Inferior parietal cortex (tissue), 1 donor: ENCODE measurements around the gene NRF1.

ENCODE experiments used
- DNase-seq: peaks from one replicate; pipeline ENCODE4 v3.0.0-alpha.2; 2016; ENCODE audit errors: extremely low spot score

Gene NRF1

DNA sequence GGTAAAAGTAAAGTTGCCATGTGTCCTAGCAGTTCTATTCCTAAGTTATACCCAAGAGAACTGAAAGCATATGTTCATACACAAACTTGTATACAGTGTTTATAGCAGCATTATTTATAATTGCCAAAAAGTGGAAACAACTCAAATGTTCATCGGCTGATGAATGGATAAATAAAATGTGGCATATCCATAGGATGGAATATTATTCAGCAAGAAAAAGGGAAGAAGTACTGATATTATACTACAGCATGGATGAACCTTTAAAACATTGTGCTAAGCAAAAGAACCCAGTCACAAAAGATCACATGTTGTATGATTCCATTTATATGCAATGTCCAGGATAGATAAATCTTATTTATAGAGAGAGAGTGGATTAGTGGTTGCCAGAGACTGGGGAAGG is 68.9 kb downstream of the NRF1 start:
- DNase-seq, result no peak

DNA sequence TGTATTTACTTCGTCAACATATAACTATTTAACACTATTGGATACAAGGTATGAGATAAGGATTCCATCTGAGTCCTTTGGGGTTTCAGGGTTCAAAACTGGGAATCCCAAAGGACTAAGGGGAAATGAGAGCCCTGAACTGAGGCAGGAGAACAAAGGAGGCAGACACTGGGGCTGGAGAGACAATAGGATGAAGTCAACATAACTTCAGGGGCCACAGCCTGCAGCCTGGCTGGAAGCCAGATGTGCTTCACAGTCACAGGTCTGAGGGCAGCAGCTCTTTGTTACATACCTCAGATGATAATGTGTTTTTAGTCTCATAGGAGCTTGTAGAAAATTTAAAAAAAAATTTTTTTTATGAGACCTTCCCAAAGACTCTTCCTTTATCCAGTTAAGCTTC is 73.3 kb downstream of the NRF1 start:
- no peak for DNase-seq

DNA sequence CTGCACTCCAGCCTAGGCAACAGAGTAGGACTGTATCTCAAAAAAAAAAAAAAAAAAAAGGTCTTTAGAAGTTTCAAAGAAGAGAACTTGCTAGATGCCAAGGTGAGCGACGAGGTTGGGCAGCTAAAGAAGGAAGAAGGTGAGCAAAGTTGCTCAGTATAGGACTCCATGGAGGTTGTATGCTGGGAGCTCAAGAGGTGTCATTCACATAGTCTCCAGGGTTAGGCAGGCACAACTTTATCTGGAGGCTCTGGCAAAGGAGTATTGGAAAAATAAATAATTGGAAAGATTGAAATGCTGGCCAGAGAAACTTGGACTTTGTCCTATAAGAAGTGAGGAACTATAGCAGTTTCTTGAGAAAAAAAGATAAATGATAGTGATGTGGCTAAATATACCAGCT is 74.5 kb downstream of the NRF1 start:
- DNase-seq, result no peak

DNA sequence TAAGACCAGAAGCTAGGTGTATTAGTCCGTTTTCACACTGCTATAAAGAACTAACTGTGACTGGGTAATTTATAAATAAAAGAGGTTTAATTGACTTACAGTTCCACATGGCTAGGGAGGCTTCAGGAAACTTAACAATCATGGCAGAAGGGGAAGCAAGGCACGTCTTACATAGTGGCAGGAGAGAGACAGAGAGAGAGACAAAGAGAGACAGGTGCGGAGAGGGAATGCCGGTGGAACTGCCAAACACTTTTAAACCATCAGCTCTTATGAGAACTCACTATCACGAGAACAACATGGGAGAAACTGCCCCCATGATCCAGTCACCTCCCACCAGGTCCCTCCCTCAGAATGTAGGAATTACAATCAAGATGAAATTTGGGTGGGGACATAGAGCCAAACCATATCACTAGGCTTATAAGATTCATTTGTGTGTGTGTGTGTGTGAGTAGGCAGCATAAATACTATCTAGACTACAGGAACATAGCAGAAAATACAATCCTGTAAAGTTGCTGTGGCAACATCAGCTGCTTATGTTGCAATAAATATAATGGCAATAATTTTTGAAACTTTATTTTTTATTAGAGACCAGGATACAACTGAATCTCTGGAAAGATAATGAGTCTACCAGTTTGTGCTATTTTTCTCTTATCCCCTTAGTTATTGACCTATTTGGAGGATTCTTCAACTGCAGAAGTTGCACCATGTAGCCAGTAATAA is 77.1 kb downstream of the NRF1 start:
- DNase-seq, result no peak

DNA sequence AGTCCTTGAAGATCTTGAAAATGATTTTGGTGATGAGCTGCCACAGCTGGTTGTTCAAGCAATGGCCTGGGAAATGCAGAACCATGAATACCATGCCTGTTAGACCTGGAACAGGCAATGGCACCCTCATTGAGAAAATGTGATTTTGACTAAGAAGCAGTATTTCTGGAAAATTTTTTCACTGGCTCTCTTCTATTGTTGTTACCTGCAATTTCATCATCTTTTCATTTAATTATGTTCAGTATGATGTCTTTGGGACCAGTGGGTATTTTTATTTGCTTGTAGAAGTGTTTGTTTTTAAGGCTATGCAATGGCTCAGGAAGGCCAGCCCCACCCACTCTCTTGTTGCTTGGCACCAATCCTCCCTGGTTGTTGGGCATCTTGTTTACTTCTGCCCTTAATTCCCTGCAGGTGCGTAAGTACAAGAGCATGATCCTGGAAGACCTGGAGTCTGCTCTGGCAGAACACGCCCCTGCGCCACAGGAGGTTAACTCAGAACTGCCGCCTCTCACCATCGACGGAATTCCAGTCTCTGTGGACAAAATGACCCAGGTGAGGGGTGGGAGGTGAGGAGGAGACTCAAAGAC is 78.6 kb downstream of the NRF1 start:
- no peak for DNase-seq

DNA sequence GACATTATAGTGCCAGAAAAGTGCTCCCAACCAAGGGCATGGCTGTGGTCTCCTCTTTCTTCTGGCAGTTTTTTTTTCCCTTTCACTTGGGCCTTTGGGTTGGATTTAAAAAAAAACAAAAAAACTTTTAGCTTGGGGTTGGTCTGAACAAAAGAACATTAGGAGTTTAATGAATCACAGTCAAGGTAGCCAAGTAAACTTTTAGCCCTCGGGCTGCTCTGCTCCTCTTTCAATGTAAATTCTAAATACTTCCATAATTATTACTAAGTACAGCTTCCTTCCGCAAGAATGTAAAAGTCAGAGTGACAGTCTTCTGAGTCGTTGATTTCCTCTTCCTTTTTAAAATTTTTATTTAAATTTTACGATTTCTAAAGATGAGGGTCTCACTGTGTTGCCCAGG is 79.2 kb downstream of the NRF1 start:
- no peak for DNase-seq

DNA sequence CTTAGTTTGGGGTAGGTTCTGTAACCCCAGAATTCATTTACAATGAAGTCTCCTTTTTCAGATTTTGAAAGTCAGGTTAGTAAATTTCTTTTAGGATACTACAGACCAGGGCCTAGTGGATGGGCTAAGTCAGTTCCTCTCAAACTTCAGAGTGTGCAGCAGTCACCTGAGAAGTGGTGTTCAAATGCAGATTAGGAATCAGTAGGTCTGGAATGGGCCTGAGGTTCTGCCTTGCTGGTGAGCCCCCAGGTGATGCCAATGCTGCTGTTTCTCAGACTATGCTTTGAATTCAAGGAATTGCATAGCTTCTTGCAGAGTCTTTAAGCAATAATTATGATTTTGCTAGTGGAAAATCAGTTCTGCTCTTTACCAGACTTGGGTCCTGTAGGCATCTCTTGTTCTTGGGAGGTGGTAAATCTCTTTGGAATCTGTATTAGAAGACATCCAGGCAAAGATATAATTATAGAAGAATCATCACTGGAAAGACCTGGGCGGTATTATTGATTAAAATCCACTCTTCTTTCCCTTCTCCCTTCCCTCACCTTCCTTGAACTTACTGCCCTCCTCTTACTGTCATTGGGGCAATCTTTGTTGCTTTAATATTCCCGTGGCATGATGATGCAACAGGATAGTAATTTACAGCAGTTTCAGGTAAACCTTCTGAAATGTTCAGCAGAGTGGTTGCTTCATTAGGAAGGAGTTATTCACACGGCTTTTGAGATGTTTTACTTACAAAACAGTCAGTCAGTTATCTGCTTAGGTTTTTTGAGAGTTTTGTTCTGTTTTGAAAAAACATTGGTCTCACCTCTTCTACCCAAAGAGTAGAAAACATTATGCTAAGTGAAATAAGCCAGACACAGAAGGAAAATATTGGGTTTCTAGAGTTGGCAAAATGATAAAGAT is 87.2 kb downstream of the NRF1 start:
- DNase-seq, result no peak

DNA sequence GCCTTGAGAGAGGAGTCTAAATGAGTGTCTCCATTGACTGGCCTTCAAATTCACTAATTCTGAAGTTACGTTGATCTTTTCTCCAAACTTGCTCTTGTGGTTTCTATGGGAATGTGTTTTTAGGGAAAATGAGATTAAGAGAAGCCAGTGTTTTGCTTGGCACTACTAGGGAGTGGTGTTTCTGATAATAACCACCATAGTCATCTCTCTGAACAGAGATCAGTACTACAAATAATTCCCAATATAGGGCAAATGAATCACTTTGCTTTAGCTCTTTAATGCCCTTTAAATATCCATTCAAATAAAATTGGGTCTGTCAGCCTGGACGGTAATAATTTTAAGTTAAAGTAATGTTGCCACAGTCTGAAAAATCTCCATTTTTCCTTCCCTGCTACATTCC is 90.8 kb downstream of the NRF1 start:
- no peak for DNase-seq

DNA sequence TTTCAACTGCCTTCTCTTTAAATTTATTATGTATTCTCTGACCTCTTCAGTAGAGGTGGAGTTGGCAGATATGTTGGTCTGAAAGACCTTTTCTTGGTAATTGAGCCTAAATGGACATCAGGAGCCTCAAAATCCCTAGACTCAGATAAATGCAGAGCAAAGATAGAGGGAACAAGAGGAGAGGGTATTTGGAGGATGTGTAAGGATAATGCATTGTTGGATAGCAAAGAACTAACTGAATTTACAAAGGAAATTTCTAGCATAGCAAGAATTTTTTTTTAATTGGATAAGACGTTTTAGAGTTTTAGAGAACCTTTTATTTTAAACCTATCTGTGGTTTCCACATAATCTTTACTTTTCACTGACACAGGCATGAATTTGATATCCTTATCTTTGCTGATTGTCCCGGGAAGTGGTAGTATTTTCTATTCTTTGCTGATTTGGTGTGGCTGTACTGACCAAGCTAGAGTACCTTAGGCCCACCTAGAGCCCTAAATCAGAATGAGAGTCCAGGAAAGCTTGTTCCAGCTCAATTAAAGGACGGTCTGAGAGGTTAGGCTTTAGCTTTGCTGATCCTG is 91.3 kb downstream of the NRF1 start:
- DNase-seq, result no peak

DNA sequence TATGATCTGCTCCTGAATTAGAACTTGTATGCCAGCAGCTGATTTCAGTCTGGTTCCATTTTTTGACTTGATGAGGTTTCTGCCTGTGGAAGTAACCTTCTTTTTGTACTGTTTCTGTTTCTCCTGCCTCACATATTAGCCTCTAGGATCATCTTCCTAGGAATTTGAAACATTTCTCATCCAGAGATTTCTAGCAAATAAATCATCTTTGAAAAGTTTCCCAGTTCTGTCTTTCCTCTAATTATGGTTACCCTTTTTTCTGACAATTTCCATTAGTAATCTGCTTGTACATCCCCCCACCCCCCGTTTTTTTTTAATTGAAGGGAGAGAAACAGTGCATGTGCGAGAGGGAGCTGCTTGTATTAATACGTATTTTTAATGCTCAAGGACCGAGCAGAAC is 92.2 kb downstream of the NRF1 start:
- DNase-seq, result no peak

DNA sequence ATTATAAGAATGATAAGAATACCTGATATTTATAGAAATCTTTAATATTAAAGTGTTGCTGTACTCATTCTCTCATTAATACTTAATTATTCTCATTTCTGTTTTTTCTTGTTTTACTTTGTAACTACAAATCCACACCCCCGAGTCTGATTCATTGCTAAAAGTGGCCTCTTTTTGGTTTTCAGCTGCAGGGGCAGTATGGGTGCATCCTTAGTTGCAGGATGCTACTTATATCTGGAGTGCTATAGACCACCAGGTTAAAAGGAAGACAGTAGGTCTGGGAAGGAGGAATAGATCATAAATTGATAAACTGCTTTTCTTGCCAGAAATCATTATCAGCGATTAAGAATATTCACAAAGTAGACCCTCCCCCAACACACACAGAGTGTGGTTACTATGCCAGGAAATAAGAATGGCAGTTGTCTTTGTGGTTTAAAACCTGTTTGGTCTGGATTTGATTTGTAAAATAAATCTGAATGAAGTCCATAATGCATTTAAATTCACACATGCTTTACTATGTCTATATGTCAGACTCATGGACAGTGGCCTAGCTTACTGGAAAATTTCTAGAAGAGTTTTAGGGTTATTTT is 96.5 kb downstream of the NRF1 start:
- no peak for DNase-seq

DNA sequence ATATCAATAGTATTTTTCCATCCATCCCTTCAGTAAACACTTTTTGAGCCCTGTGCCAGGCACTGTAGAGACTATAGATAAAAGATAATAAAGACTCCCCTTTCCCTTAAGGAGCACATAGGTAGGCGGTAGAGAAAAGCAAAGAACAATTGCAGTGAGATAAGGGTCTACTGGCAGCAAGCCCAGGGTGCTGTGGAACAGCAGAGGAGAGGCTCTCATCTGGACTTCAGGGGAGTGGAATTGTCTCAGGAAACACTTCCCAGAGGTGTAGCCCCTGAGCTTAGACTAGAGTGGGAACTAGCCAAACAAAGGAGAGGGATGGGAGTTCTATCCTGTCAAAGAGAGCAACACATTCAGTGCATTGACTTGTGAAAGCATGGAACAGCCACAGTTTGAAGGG is 102.0 kb downstream of the NRF1 start:
- no peak for DNase-seq

DNA sequence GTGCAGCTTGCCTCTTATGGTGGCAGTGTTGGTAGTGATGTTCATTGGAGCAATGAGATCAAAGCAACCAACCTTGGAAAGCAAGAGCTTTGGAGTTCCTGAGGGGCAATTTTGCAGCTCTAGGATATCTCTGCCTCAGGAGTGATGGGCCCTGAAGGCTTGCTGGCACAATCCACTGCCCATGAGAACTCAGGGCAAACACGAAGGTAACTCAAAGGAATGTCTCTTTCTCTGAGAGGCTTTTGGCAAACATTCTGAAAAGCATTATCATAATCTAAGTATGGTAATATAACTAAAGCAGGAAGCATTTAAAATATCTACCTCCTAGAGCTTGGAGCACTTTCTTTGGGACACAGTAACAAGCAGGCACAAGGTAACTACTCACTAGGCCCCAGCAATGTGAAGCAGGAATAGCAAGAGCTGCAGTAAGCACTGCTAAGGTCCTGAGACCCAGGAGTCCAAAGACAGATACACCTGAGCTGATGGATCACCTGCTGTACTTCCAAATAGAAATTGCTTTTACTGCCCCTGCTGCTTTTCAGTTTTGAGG is 103.1 kb downstream of the NRF1 start:
- no peak for DNase-seq

DNA sequence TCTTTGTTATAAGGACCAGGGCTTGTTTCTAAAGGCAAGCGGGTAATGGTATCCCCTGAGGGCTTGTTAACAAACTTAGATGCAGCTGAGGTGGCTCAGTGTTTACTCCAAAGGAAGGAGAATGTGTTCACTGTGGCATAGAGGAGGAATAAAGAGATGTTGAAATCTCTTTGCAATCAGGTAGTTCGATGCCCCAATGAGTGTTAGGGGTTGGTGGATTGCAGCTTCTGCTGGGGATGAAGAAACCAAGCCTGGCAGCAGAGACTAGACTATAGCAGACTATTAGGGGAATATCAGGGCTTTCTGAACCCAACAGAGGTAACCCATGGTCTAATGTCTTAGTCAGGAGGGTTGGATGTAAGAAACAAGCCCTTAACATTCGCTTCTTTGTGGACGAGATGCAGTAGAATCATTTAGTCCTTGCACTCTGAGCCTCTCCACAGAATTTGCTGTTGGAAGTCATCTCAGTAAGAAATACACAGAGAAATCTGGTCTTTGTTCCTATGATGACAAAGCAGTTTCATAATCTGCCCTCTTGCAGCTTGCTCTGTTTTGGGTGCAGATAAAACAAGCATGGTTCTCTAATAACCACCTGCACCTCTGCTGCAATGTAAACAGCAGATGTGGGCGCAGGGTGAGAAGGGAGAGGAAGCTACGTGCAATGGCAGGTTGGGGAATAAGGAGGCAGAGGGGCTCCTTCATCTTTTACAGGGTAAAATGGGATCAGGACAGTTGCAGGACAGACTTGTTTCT is 108.6 kb downstream of the NRF1 start:
- DNase-seq, result peak; percentile 20

DNA sequence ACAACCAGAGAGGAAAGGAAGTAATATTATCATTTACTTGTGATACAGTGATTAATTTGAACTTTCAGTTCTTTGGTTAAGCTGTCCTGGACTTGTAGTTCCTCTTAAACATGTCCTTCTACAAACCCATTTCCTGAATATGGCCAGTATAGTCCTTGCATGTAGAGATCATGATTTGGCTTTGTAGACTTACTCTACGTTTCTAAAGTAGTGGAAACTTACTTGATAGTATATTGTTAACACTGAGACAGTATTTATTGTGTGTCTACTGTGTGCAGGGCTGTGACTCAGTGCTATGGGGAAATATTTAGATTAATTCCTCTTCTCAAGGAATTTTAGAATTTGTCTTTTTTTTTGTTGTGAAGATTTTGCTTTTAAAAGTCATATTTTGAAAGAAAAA is 109.5 kb downstream of the NRF1 start:
- DNase-seq, result no peak

DNA sequence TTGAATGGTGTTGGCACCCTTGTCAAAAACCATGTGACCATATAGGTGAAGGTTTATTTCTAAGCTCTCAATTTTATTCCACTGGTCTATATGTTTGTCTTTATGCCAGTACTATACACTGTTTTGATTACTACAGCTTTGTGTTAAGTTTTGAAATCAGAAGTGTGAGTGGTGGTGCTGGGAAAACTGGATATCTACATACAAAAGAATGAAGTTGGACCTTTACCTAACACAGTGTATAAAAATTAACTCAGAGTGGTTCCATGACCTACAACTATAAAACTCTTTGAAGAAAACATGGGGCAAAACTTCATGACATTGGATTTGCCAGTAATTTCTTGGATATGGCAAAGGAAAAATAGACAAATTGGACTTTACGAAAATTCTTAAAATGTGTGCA is 112.2 kb downstream of the NRF1 start:
- DNase-seq, result no peak

DNA sequence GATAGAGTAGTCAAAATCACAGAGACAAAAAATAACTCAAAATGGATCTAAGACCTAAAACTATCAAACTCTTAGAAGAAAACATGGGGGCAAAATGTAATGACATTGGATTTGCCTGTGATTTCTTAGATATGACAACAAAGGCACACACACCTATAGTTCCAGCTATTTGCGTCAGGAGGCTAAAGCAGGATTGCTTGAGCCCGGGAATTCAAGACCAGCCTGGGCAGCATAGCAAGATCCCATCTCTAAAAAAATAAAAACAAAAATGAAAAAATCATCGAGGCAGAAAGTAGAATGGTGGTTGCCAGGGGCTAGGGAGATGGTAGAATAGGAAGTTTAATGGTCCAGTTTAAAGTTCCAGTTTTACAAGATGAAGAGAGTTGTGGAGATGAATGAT is 113.3 kb downstream of the NRF1 start:
- DNase-seq, result no peak

DNA sequence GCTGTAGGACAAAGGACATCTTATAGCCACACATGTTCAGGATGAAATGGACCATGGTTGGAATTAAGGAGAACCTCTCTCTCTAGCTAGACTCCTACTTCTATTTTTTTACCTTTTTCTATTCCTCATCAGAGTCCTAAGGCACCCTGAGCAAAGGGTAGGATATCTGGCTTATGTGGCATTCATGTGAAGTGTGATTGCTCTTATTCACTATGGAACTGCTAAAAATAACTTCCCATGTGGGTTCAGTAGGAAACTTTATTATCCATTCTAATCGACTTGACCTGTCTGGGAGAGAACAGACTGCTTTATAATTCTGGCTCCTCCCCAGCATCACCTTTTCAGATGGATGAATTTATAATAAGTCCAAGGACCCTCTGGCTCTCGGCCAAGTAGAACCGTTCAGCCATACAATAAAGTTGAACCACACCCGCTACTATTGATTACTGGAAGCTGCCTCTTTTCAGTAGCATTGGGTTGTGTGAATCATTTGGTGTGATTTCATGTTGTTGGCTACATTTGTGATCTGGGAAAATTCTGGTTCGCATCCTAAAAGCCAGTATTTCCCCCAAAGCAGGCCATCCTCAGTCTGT is 117.5 kb downstream of the NRF1 start:
- DNase-seq, result no peak

DNA sequence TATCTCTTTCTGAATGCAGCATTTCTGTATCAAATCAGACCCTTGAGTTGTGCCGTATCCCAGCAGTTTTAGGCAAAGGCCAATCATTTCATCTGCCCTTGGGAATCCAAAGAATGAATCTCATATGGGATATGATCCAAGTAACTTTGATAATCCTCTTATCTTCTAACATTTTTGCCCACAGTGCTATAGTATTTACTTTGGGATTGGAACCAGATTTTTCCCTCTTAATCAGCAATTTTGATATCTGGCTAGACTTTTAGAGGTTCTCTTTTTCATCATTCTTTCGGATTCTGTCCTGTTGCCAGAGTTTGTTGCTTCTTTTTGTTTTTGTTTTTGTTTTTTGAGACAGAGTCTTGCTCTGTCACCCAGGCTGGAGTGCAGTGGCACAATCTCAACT is 118.0 kb downstream of the NRF1 start:
- no peak for DNase-seq

DNA sequence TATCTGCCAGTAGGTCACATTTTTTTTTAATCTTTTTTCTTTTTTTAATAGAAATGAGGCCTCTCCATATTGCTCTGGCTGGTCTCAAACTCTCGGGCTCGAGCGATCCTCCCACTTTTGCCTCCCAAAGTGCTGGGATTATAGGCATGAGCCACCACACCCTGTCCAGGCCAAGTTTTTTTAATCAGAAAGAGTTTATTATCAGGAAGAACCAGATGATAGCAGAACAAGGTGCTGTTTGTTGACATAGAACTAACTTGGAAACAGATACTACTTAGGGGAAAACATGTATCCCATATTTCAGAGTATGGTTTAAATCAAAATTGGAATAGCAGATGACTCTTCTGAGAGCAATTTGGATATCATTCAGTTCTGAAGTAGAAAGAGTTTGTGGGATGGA is 118.6 kb downstream of the NRF1 start:
- DNase-seq, result no peak

DNA sequence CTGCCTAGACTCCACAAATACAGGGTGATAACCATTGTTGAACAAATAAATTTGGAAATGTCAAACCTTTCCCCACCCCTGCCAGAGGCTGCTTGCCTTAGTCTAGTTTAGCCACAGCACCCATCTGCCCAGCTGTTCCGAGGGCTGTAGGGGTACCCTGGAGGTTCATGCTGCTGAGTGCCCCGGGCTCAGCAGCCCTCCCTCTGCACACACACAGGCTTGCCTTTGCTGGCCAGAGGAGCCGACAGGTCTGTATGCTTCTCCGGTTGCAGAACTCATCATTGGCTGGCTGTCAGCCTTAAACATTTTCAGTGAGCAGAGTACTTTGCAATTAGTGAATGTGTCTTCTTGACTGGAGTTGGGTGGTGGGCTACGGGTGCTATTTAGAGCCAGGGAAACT is 122.9 kb downstream of the NRF1 start:
- DNase-seq, result no peak
